Activated CD4-positive, alpha-beta T cell treated with anti-CD3 and anti-CD28 coated beads, Interleukin-2, amount 10 ng/mL, durations not matched to agents 24 days and 14 days (primary cell): ENCODE results near the gene RAB35. TPM values are rescaled to one million over a fixed set of nuclear protein-coding genes. Genes with fewer than 3 reads are reported as not detected.

Experiments
- DNase-seq: peaks from one replicate; pipeline ENCODE4 v3.0.0; 2022
- H3K27ac Mint-ChIP-seq: one replicate; pipeline ENCODE4 v1.8.0; 2022; ENCODE audit warnings: mild to moderate bottlenecking, mixed read lengths
- H3K27me3 Mint-ChIP-seq: one replicate; pipeline ENCODE4 v1.8.0; 2022; ENCODE audit warnings: mixed read lengths
- H3K36me3 Mint-ChIP-seq: one replicate; pipeline ENCODE4 v1.8.0; 2022; ENCODE audit warnings: low read depth, mild to moderate bottlenecking, mixed read lengths
- H3K4me1 Mint-ChIP-seq: one replicate; pipeline ENCODE4 v1.8.0; 2021; ENCODE audit warnings: mixed read lengths
- H3K4me3 Mint-ChIP-seq: one replicate; pipeline ENCODE4 v1.8.0; 2022; ENCODE audit warnings: mild to moderate bottlenecking, moderate library complexity, mixed read lengths
- H3K9me3 Mint-ChIP-seq: one replicate; pipeline ENCODE4 v1.8.0; 2021; ENCODE audit warnings: mixed read lengths
- intact Hi-C: fragments of 100-400 bp; cut with micrococcal nuclease; formaldehyde crosslinking; loops from one replicate; pipeline ENCODE4 v1.15.1; 2023
- total RNA-seq: library from RNA; stranded (reverse); gene quantifications from 2 replicates; pipeline ENCODE4 v1.2.3, GENCODE V29; 2022

The RAB35 gene
- total RNA-seq, 1 donor from 2014 or later, result 83.3 TPM

GRCh38 chr12:120093592-120094355, 22.8 kb downstream of the RAB35 start:
- H3K27ac Mint-ChIP-seq, result no peak overlapping the region
- intact Hi-C loops, result no loop called here

GRCh38 chr12:120093336-120093591, 23.3 kb downstream of the RAB35 start:
- Mint-ChIP-seq H3K4me3 (no peak overlapping the region), H3K9me3 (no peaks in the 10 kb centered on the region), H3K36me3 (peaks cover 53% of the 10 kb centered on the region), H3K4me1 (peaks cover 3% of the 10 kb centered on the region), H3K27me3 (no peaks in the 10 kb centered on the region), H3K27ac (no peak overlapping the region)
- DNase-seq, result no peak
- intact Hi-C loops, result no loop called here

More at GRCh38 chr12:120093592-120094355, 22.8 kb downstream of the RAB35 start:
- H3K4me1 Mint-ChIP-seq, result peaks cover 3% of the 10 kb centered on the region
- H3K27me3 Mint-ChIP-seq, result no peaks in the 10 kb centered on the region
- peaks cover 56% of the 10 kb centered on the region for H3K36me3 Mint-ChIP-seq
- DNase-seq, result no peak
- no peaks in the 10 kb centered on the region for H3K9me3 Mint-ChIP-seq
- no peak overlapping the region for H3K4me3 Mint-ChIP-seq

GRCh38 chr12:120092551-120093335, 23.8 kb downstream of the RAB35 start:
- no peak for DNase-seq
- Mint-ChIP-seq H3K4me1 (peaks cover 3% of the 10 kb centered on the region), H3K27me3 (no peaks in the 10 kb centered on the region), H3K9me3 (no peaks in the 10 kb centered on the region), H3K4me3 (no peak overlapping the region), H3K27ac (no peak overlapping the region), H3K36me3 (peaks cover 49% of the 10 kb centered on the region)
- intact Hi-C loops, result no loop called here

- Mint-ChIP-seq H3K4me3 (no peak overlapping the region), H3K36me3 (peaks cover 52% of the 10 kb centered on the region), H3K9me3 (no peaks in the 10 kb centered on the region), H3K27me3 (peaks cover 2% of the 10 kb centered on the region), H3K4me1 (peaks cover 14% of the 10 kb centered on the region), H3K27ac (peak overlapping the region; percentile 63)
- DNase-seq, result no peak
- intact Hi-C loops, result no loop called here
Measured at GRCh38 chr12:120091371-120092090, 25.0 kb downstream of the RAB35 start.

- peaks cover 2% of the 10 kb centered on the region for H3K27me3 Mint-ChIP-seq
- intact Hi-C loops, result no loop called here
- no peak overlapping the region for H3K27ac Mint-ChIP-seq
- H3K9me3 Mint-ChIP-seq, result no peaks in the 10 kb centered on the region
- H3K4me1 Mint-ChIP-seq, result peaks cover 19% of the 10 kb centered on the region
- peaks cover 52% of the 10 kb centered on the region for H3K36me3 Mint-ChIP-seq
- H3K4me3 Mint-ChIP-seq, result no peak overlapping the region
- DNase-seq, result no peak
Measured at GRCh38 chr12:120090626-120091295, 25.8 kb downstream of the RAB35 start.

GRCh38 chr12:120090206-120090605, 26.3 kb downstream of the RAB35 start:
- no peak for DNase-seq
- Mint-ChIP-seq H3K9me3 (no peaks in the 10 kb centered on the region), H3K27ac (no peak overlapping the region), H3K27me3 (peaks cover 2% of the 10 kb centered on the region), H3K36me3 (peaks cover 57% of the 10 kb centered on the region), H3K4me1 (peaks cover 24% of the 10 kb centered on the region), H3K4me3 (no peak overlapping the region)
- intact Hi-C loops, result no loop called here

- Mint-ChIP-seq H3K4me1 (peaks cover 27% of the 10 kb centered on the region), H3K9me3 (no peaks in the 10 kb centered on the region), H3K36me3 (peaks cover 60% of the 10 kb centered on the region), H3K27ac (no peak overlapping the region), H3K27me3 (peaks cover 2% of the 10 kb centered on the region), H3K4me3 (no peak overlapping the region)
- intact Hi-C loops, result no loop called here
- DNase-seq, result no peak
Measured at GRCh38 chr12:120089796-120090195, 26.8 kb downstream of the RAB35 start.

- H3K9me3 Mint-ChIP-seq, result no peaks in the 10 kb centered on the region
- peak overlapping the region; percentile 11 for H3K27ac Mint-ChIP-seq
- DNase-seq, result no peak
- H3K4me3 Mint-ChIP-seq, result no peak overlapping the region
- intact Hi-C loops, result no loop called here
- H3K27me3 Mint-ChIP-seq, result peaks cover 2% of the 10 kb centered on the region
- H3K4me1 Mint-ChIP-seq, result peaks cover 33% of the 10 kb centered on the region
- peaks cover 64% of the 10 kb centered on the region for H3K36me3 Mint-ChIP-seq
Measured at GRCh38 chr12:120089105-120089504, 27.4 kb downstream of the RAB35 start.

GRCh38 chr12:120086801-120087621, 29.5 kb downstream of the RAB35 start:
- Mint-ChIP-seq H3K36me3 (peaks cover 70% of the 10 kb centered on the region), H3K4me3 (peak overlapping the region; percentile 78), H3K9me3 (no peaks in the 10 kb centered on the region), H3K4me1 (peaks cover 33% of the 10 kb centered on the region), H3K27ac (peak overlapping the region; percentile 88), H3K27me3 (peaks cover 2% of the 10 kb centered on the region)
- intact Hi-C loops, result loop anchor here (1.0 to 2.0 kb wide), 6 partner anchors 29 to 210 kb away; partner anchors contain the start of genes CIT and RAB35
- DNase-seq, result peak; percentile 100

- Mint-ChIP-seq H3K9me3 (no peaks in the 10 kb centered on the region), H3K4me3 (peak overlapping the region; percentile 78), H3K36me3 (peaks cover 71% of the 10 kb centered on the region), H3K27ac (peak overlapping the region; percentile 88), H3K27me3 (peaks cover 2% of the 10 kb centered on the region), H3K4me1 (peaks cover 33% of the 10 kb centered on the region)
- intact Hi-C loops, result loop anchor here (2.0 kb wide), 2 partner anchors 105 to 149 kb away; no protein-coding TSS in a partner anchor
- DNase-seq, result no peak
Measured at GRCh38 chr12:120085920-120086645, 30.5 kb downstream of the RAB35 start.

- no peak overlapping the region for H3K27ac Mint-ChIP-seq
- DNase-seq, result no peak
- no peak overlapping the region for H3K4me3 Mint-ChIP-seq
- H3K4me1 Mint-ChIP-seq, result peaks cover 32% of the 10 kb centered on the region
- intact Hi-C loops, result no loop called here
- no peaks in the 10 kb centered on the region for H3K27me3 Mint-ChIP-seq
- H3K9me3 Mint-ChIP-seq, result no peaks in the 10 kb centered on the region
- peaks cover 73% of the 10 kb centered on the region for H3K36me3 Mint-ChIP-seq
Measured at GRCh38 chr12:120081641-120082040, 34.9 kb downstream of the RAB35 start.
